A549 (cell line): ENCODE measurements around the gene NXF3.

Source experiments
- EHF ChIP-seq: fragments of 250-450 bp; sonication (Bioruptor Pico); IDR thresholded peaks from 2 replicates; pipeline ENCODE4 v1.5.0; 2020; ENCODE audit warnings: mild to moderate bottlenecking
- FOSL2 ChIP-seq, 2 experiments: fragments of 450-650 bp in 1 of 2; fragments of >200 bp in 1 of 2; sonication (Bioruptor Twin) in 1 of 2; formaldehyde crosslinking; IDR thresholded peaks; 2 replicates each; pipeline versions ENCODE4 v1.5.0 to v1.6.1; 2016 to 2020; ENCODE audit warnings: mild to moderate bottlenecking in 1 of 2, moderate library complexity in 1 of 2
- MYC ChIP-seq: IDR thresholded peaks from 2 replicates; pipeline ENCODE4 v1.6.1; 2012; ENCODE audit warnings: mild to moderate bottlenecking, inconsistent platforms, low read length, improper control_type of control experiment, borderline replicate concordance
- POLR2A ChIP-seq: IDR thresholded peaks from 2 replicates; pipeline ENCODE4 v1.6.1; 2012; ENCODE audit warnings: mild to moderate bottlenecking, low read length
- POLR2AphosphoS2 ChIP-seq: conservative IDR thresholded peaks from 2 replicates; pipeline ENCODE4 v1.6.1; 2012; ENCODE audit warnings: low read length, improper control_type of control experiment, inconsistent platforms
- ZC3H11A ChIP-seq: fragments of 450-650 bp; IDR thresholded peaks from 2 replicates; pipeline ENCODE4 v1.6.1; 2014; ENCODE audit warnings: antibody characterized with exemption, mild to moderate bottlenecking
- TF ChIP-seq, protein P1 (sequence below): fragments of >200 bp; sonication (Bioruptor Twin); formaldehyde crosslinking; IDR thresholded peaks from 3 replicates; pipeline ENCODE4 v1.5.1; 2016
- TF ChIP-seq, protein P2 (sequence below): IDR thresholded peaks from 2 replicates; pipeline ENCODE4 v1.6.1; 2012; ENCODE audit warnings: low read depth, borderline replicate concordance
- TF ChIP-seq, protein P3 (sequence below): IDR thresholded peaks from 2 replicates; pipeline ENCODE4 v1.6.1; 2012
- TF ChIP-seq, protein P4 (sequence below): IDR thresholded peaks from 2 replicates; pipeline ENCODE4 v1.6.1; 2012

DNA sequence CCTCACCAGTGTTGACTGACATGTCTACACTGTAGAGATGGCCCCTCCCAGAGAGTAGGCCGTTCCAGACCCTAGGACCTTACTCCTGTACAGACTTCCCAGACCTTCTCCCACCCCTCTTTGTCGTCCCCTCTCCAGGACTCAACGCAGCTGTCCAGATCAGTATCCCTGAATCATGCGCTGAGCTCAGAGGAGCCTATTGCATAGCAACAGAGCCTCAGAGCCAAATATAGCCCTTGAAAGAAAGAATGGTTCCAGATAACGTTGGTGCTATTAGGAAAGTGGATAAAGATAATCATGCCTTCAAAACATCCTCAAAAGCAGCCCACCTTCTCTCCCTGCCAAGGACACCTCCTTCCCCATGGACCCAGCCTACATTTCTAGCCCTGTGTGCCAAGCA, 27.8 kb upstream of the NXF3 start:
- TF ChIP-seq ZC3H11A (no peak), POLR2A (no peak), EHF (CRISPR knock-in tag) (no peak), POLR2AphosphoS2 (no peak), MYC (no peak), FOSL2 (IDR thresholded peaks at IDR 0.05) (no peak), FOSL2 (CRISPR knock-in tag; IDR thresholded peaks at IDR 0.05) (no peak)
- TF ChIP-seq, protein P1, sequence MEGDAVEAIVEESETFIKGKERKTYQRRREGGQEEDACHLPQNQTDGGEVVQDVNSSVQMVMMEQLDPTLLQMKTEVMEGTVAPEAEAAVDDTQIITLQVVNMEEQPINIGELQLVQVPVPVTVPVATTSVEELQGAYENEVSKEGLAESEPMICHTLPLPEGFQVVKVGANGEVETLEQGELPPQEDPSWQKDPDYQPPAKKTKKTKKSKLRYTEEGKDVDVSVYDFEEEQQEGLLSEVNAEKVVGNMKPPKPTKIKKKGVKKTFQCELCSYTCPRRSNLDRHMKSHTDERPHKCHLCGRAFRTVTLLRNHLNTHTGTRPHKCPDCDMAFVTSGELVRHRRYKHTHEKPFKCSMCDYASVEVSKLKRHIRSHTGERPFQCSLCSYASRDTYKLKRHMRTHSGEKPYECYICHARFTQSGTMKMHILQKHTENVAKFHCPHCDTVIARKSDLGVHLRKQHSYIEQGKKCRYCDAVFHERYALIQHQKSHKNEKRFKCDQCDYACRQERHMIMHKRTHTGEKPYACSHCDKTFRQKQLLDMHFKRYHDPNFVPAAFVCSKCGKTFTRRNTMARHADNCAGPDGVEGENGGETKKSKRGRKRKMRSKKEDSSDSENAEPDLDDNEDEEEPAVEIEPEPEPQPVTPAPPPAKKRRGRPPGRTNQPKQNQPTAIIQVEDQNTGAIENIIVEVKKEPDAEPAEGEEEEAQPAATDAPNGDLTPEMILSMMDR, result no peak
- TF ChIP-seq, protein P2, sequence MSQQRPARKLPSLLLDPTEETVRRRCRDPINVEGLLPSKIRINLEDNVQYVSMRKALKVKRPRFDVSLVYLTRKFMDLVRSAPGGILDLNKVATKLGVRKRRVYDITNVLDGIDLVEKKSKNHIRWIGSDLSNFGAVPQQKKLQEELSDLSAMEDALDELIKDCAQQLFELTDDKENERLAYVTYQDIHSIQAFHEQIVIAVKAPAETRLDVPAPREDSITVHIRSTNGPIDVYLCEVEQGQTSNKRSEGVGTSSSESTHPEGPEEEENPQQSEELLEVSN, result no peak
- TF ChIP-seq, protein P3, sequence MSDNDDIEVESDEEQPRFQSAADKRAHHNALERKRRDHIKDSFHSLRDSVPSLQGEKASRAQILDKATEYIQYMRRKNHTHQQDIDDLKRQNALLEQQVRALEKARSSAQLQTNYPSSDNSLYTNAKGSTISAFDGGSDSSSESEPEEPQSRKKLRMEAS, result no peak
- TF ChIP-seq, protein P4, sequence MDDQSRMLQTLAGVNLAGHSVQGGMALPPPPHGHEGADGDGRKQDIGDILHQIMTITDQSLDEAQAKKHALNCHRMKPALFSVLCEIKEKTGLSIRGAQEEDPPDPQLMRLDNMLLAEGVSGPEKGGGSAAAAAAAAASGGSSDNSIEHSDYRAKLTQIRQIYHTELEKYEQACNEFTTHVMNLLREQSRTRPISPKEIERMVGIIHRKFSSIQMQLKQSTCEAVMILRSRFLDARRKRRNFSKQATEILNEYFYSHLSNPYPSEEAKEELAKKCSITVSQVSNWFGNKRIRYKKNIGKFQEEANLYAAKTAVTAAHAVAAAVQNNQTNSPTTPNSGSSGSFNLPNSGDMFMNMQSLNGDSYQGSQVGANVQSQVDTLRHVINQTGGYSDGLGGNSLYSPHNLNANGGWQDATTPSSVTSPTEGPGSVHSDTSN, result no peak
